ENCODE measurements around the gene TRMT11. TPM values are rescaled to one million over a fixed set of nuclear protein-coding genes. Genes with fewer than 3 reads are reported as not detected.

TRMT11 gene
- total RNA-seq, 1 experiment from 2014 or later: 24.2 TPM

DNA sequence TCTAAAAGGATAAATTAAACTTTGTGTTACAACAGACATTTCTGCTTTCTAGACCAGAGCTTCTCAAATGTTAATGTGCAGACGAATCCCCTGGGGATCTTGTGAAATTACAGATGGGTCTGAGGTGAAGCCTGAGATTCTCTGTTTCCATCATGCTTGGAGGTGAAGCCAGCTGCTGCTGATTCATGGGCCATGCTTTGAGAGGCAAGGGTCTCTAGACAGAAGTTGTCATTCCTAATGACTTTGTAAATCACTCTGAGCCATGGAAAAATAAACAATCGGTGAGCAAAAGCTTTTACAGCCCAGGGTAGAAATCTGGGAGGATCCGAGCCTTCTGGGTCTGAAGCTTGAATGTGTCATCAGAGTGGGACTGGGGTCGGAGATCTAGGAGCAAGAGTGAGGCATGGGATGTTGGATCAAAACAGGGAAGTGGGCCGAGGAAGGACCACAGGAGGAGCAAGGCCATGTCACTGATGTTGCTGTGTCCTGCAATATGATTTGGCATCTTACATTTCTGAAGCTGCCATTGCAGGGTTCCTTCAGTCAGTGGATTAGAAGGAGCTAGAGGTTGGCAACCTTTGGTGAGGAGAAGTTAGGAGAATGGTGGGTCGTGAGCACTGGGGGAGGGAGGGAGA is 77.3 kb downstream of the TRMT11 start:
- H4K20me1 ChIP-seq (ENCODE audit: insufficient read depth): no peaks in the 10 kb centered on the region
- intact Hi-C loops (cut with micrococcal nuclease; ENCODE audit: unreplicated experiment): no loop called here
- H3K4me1 ChIP-seq (replicated peaks; ENCODE audit: insufficient read depth): no peaks in the 10 kb centered on the region
- no peaks in the 10 kb centered on the region for H3K79me2 ChIP-seq (ENCODE audit: low read depth)
- no peaks in the 10 kb centered on the region for H3K9me3 ChIP-seq (ENCODE audit: insufficient read depth, low read depth)
- ChIA-PET CTCF (no interaction called here), POLR2A (ENCODE audit: unreplicated experiment) (no interaction called here)
- no peak for DNase-seq
- H3K27me3 ChIP-seq (ENCODE audit: insufficient read depth, low read depth): no peaks in the 10 kb centered on the region
- 0 out of 2 replicates have a peak, but pooled peaks cover 3% of the 10 kb centered on the region for H3K9me2 ChIP-seq (ENCODE audit: insufficient read depth)
- H3K4me2 ChIP-seq: no peak overlapping the region
- TF ChIP-seq, protein P1, sequence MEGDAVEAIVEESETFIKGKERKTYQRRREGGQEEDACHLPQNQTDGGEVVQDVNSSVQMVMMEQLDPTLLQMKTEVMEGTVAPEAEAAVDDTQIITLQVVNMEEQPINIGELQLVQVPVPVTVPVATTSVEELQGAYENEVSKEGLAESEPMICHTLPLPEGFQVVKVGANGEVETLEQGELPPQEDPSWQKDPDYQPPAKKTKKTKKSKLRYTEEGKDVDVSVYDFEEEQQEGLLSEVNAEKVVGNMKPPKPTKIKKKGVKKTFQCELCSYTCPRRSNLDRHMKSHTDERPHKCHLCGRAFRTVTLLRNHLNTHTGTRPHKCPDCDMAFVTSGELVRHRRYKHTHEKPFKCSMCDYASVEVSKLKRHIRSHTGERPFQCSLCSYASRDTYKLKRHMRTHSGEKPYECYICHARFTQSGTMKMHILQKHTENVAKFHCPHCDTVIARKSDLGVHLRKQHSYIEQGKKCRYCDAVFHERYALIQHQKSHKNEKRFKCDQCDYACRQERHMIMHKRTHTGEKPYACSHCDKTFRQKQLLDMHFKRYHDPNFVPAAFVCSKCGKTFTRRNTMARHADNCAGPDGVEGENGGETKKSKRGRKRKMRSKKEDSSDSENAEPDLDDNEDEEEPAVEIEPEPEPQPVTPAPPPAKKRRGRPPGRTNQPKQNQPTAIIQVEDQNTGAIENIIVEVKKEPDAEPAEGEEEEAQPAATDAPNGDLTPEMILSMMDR (conservative IDR thresholded peaks at IDR 0.05): no peak
- TF ChIP-seq EZH2 (IDR thresholded peaks at IDR 0.05; ENCODE audit: low read depth): no peak
- BruUV-seq (replicated peaks): no TSS peak
- H3K4me3 ChIP-seq: no peak overlapping the region
- H3F3A ChIP-seq (ENCODE audit: insufficient read depth, low read depth): peaks cover 4% of the 10 kb centered on the region; the same call in 1 of the 2 replicates
- no peak overlapping the region for H3K27ac ChIP-seq
- 0 out of 2 replicates have a peak, but pooled peaks cover 2% of the 10 kb centered on the region for H3K36me3 ChIP-seq (ENCODE audit: low read depth)
- no peak overlapping the region for H2AFZ ChIP-seq

DNA sequence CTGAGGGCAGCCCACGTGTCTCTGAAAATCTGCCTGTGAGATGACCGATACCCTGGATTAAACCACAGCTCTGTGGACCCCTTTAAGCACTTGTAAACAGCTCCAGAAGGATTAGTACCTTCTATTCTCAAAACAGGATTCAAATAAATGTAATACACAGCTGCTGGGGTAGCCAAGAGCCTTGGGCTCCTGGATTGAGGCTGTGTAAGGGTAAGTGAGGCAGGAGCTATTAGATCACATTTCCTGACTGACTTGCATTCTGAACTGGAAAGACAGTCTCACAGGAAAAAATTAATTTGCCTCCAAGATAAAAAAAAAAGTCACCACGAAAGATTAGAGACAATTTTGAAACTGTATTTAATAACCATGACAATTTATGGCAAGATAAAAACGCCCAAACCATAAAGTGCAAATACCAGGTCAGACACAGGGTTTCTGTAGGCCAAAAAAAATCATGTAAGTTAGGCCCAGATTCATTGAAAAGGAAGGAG is 78.0 kb downstream of the TRMT11 start:
- POLR2A ChIA-PET (ENCODE audit: unreplicated experiment): no interaction called here
- intact Hi-C loops (cut with micrococcal nuclease; ENCODE audit: unreplicated experiment): no loop called here

DNA sequence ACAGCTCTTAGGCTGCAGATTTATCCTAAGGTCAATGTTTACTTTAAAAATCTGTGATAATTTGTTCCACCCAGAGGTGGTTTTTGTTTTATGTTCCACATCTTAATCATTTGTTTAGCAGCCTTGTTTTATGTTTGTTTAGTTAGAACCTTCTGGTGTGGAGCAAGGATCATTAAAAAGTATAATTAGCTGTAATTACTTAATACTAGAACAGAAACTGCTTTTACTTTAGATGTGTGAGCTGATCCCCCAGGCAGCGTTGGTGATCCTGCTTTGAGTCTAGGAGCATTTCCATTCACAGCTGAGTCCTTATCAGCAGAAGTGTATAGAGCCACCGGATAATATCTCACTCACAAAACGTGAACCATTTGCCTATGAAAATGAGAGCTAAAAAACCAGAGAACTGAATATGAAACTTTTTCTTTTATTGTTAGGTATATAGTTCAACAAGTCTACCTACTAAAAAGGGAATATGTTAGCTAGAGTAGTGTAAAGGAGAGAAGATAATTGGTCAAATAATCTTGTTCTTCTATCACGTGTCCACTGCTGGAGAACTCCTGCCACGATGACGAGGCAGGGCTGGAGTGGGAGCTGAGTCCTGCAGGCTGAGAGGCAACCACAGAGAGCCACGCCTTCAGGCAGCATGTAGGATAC is 78.5 kb downstream of the TRMT11 start:
- Histone ChIP-seq H3K9me2 (ENCODE audit: insufficient read depth) (0 out of 2 replicates have a peak, but pooled peaks cover 3% of the 10 kb centered on the region), H3K27me3 (ENCODE audit: insufficient read depth, low read depth) (no peaks in the 10 kb centered on the region), H3K4me2 (no peak overlapping the region), H2AFZ (no peak overlapping the region), H3K9me3 (ENCODE audit: insufficient read depth, low read depth) (no peaks in the 10 kb centered on the region), H4K20me1 (ENCODE audit: insufficient read depth) (no peaks in the 10 kb centered on the region), H3K36me3 (ENCODE audit: low read depth) (0 out of 2 replicates have a peak, but pooled peaks cover 2% of the 10 kb centered on the region), H3K4me3 (no peak overlapping the region), H3K27ac (no peak overlapping the region), H3F3A (ENCODE audit: insufficient read depth, low read depth) (peaks cover 4% of the 10 kb centered on the region; the same call in 1 of the 2 replicates), H3K4me1 (replicated peaks; ENCODE audit: insufficient read depth) (no peaks in the 10 kb centered on the region), H3K79me2 (ENCODE audit: low read depth) (no peaks in the 10 kb centered on the region)
- TF ChIP-seq, protein P1 (conservative IDR thresholded peaks at IDR 0.05): no peak
- TF ChIP-seq EZH2 (IDR thresholded peaks at IDR 0.05; ENCODE audit: low read depth): no peak
- DNase-seq: no peak
- intact Hi-C loops (cut with micrococcal nuclease; ENCODE audit: unreplicated experiment): no loop called here
- no TSS peak for BruUV-seq (replicated peaks)
- POLR2A ChIA-PET (ENCODE audit: unreplicated experiment): no interaction called here
- CTCF ChIA-PET: no interaction called here

More for the DNA sequence above, 78.0 kb downstream of the TRMT11 start:
- Histone ChIP-seq H3K4me1 (replicated peaks; ENCODE audit: insufficient read depth) (no peaks in the 10 kb centered on the region), H3K9me2 (ENCODE audit: insufficient read depth) (0 out of 2 replicates have a peak, but pooled peaks cover 3% of the 10 kb centered on the region), H3K27me3 (ENCODE audit: insufficient read depth, low read depth) (no peaks in the 10 kb centered on the region), H4K20me1 (ENCODE audit: insufficient read depth) (no peaks in the 10 kb centered on the region), H3K36me3 (ENCODE audit: low read depth) (0 out of 2 replicates have a peak, but pooled peaks cover 2% of the 10 kb centered on the region), H3K9me3 (ENCODE audit: insufficient read depth, low read depth) (no peaks in the 10 kb centered on the region), H3K4me2 (no peak overlapping the region), H3K27ac (no peak overlapping the region), H3K79me2 (ENCODE audit: low read depth) (no peaks in the 10 kb centered on the region), H3K4me3 (no peak overlapping the region), H2AFZ (no peak overlapping the region), H3F3A (ENCODE audit: insufficient read depth, low read depth) (peaks cover 4% of the 10 kb centered on the region; the same call in 1 of the 2 replicates)
- CTCF ChIA-PET: no interaction called here
- TF ChIP-seq, protein P1 (conservative IDR thresholded peaks at IDR 0.05): no peak
- no peak for DNase-seq
- no TSS peak for BruUV-seq (replicated peaks)

All from PC-9 (cell line).